Measurements from ENCODE around the gene SAG.
A peak's percentile ranks its signal among the peaks of the same experiment; 100 is the strongest.

Gene SAG

DNA sequence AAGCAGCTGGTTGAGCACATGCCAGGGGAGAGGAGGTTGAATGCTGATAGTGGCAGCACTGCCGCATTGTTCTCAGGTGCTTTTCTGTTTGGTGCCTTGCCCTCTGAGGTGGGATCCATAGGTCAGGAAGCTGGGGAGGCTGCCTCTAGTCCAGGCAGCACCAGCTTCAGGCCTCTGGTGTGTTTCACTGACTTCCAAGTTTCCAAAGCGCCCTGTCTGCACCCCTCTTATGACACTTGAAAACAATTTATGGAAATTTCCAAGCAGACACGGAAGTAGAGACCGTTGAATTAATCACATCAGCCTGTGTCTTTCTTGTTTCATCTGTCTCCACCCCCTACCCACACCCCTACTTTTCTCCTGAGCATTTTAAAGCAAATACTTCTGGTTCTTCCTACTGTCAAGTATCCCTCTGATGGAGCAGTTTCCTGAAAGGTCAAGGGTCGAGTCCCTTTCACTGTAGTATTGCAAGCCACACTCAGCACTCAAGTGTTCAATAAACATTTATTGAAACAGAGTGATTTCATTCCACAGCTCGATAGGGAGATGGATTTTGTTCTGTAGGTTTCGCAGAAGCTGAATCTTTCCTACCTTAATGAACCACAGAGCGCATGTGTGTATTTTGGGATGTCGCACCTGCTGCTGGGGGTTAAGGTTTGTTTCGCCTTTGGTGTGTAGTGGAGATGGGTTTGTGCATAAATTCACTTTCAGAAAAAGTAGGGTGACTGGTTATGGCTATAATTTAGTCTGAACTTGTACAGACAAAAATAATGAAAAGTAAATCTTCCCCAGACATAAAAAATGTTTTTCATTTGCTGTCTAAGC lies 68.1 kb downstream of the SAG start:
- H3K23ac ChIP-seq (ENCODE audit: low read length), result no peak overlapping the region
- no peaks in the 10 kb centered on the region for H3K4me1 ChIP-seq (ENCODE audit: control insufficient read depth, low read depth, low read length)
- WGBS (ENCODE audit: extremely low coverage, insufficient coverage, low lambda C conversion rate), result no CpG with 5 or more reads among the region's 10 CpGs
- no peak overlapping the region for H2BK15ac ChIP-seq (replicated peaks; ENCODE audit: low read depth)
- no peak overlapping the region for H3K4me3 ChIP-seq (ENCODE audit: low read length)
- H3K36me3 ChIP-seq (ENCODE audit: control insufficient read depth, insufficient read depth, low read length), result no peaks in the 10 kb centered on the region
- no peak overlapping the region for H3K9ac ChIP-seq (ENCODE audit: low read length)
- H3K18ac ChIP-seq (ENCODE audit: low read length), result no peak overlapping the region
- no peak overlapping the region for H3K4ac ChIP-seq (ENCODE audit: low read depth, low read length)
- H3K27me3 ChIP-seq (ENCODE audit: insufficient read depth, low read length, poor library complexity), result no peaks in the 10 kb centered on the region
- no peak overlapping the region for H2AK5ac ChIP-seq (ENCODE audit: low read length)
- no peaks in the 10 kb centered on the region for H3K79me2 ChIP-seq (ENCODE audit: control insufficient read depth, insufficient read depth, low read length)
- no peak overlapping the region for H3K4me2 ChIP-seq (ENCODE audit: low read length)
- no peak overlapping the region for H2BK120ac ChIP-seq (ENCODE audit: low read depth, low read length)
- no peaks in the 10 kb centered on the region for H3K79me1 ChIP-seq (ENCODE audit: low read length)
- no peak overlapping the region for H4K5ac ChIP-seq (ENCODE audit: low read length)
- H3K27ac ChIP-seq (ENCODE audit: low read depth, low read length), result no peak overlapping the region
- H2BK5ac ChIP-seq (ENCODE audit: low read length), result no peak overlapping the region
- no peak overlapping the region for H4K8ac ChIP-seq (ENCODE audit: low read depth, low read length)
- DNase-seq, result no peak
- H3K56ac ChIP-seq (ENCODE audit: low read length), result no peak overlapping the region

DNA sequence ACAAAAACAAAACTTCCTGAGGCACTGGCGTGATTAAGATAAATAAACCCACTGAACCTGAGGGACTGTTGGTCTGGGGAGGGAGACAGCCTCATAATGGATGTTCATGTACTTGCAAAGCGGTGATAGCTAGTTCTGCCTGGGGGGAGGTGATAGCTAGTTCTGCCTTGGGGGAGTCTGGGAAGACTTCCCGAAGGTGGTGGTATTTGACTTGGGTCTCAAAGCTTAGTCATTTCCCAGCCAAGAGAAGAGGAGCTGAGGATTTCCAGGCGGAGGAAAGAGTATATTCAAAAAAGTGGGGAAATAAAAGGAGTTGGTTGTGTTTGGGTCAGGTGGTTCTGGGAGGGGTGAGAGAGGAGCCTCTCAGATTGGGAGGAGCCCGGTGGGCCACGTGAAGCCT lies 71.4 kb downstream of the SAG start:
- Histone ChIP-seq H3K9ac (ENCODE audit: low read length) (no peak overlapping the region), H3K4ac (ENCODE audit: low read depth, low read length) (no peak overlapping the region), H3K18ac (ENCODE audit: low read length) (no peak overlapping the region), H2AK5ac (ENCODE audit: low read length) (no peak overlapping the region), H3K79me2 (ENCODE audit: control insufficient read depth, insufficient read depth, low read length) (no peaks in the 10 kb centered on the region), H2BK5ac (ENCODE audit: low read length) (no peak overlapping the region), H3K79me1 (ENCODE audit: low read length) (peaks cover 2% of the 10 kb centered on the region), H3K36me3 (ENCODE audit: control insufficient read depth, insufficient read depth, low read length) (no peaks in the 10 kb centered on the region), H4K5ac (ENCODE audit: low read length) (no peak overlapping the region), H3K56ac (ENCODE audit: low read length) (no peak overlapping the region), H3K4me1 (ENCODE audit: control insufficient read depth, low read depth, low read length) (no peaks in the 10 kb centered on the region), H3K4me3 (ENCODE audit: low read length) (no peak overlapping the region), H3K27ac (ENCODE audit: low read depth, low read length) (no peak overlapping the region), H3K27me3 (ENCODE audit: insufficient read depth, low read length, poor library complexity) (no peaks in the 10 kb centered on the region), H2BK15ac (replicated peaks; ENCODE audit: low read depth) (no peak overlapping the region), H2BK120ac (ENCODE audit: low read depth, low read length) (no peak overlapping the region), H4K8ac (ENCODE audit: low read depth, low read length) (no peak overlapping the region), H3K23ac (ENCODE audit: low read length) (no peak overlapping the region), H3K4me2 (ENCODE audit: low read length) (no peak overlapping the region)
- no CpG with 5 or more reads among the region's 6 CpGs for WGBS (ENCODE audit: extremely low coverage, insufficient coverage, low lambda C conversion rate)
- no peak for DNase-seq

DNA sequence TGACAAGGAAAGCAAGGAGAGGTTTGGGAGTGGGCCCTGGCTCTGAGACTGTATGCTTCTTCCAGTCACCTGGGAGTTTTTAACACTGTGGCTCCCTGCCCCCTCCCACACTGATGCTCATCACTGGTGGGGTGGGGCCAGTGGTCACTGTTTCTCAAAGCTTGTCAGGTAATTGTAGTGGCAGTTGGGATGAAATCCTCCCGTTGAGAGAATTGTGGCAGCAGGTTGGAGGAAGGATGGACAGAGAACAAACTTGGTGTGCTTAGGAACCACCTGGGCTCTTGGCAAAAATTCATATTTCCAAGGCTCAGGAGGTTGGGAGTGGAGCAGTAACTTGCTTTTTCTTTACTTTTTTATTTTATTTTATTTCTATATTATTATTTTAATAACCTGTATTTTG lies 71.8 kb downstream of the SAG start:
- H3K79me1 ChIP-seq (ENCODE audit: low read length), result peaks cover 2% of the 10 kb centered on the region
- H3K18ac ChIP-seq (ENCODE audit: low read length), result no peak overlapping the region
- no peak overlapping the region for H3K4me2 ChIP-seq (ENCODE audit: low read length)
- H4K5ac ChIP-seq (ENCODE audit: low read length), result no peak overlapping the region
- no peak overlapping the region for H3K4ac ChIP-seq (ENCODE audit: low read depth, low read length)
- no peak overlapping the region for H2BK15ac ChIP-seq (replicated peaks; ENCODE audit: low read depth)
- DNase-seq, result no peak
- H3K79me2 ChIP-seq (ENCODE audit: control insufficient read depth, insufficient read depth, low read length), result no peaks in the 10 kb centered on the region
- WGBS (ENCODE audit: extremely low coverage, insufficient coverage, low lambda C conversion rate), result no CpG with 5 or more reads among the region's 1 CpG
- H2BK5ac ChIP-seq (ENCODE audit: low read length), result no peak overlapping the region
- no peak overlapping the region for H3K23ac ChIP-seq (ENCODE audit: low read length)
- H2AK5ac ChIP-seq (ENCODE audit: low read length), result no peak overlapping the region
- H3K36me3 ChIP-seq (ENCODE audit: control insufficient read depth, insufficient read depth, low read length), result no peaks in the 10 kb centered on the region
- H3K56ac ChIP-seq (ENCODE audit: low read length), result no peak overlapping the region
- H4K8ac ChIP-seq (ENCODE audit: low read depth, low read length), result no peak overlapping the region
- H3K27ac ChIP-seq (ENCODE audit: low read depth, low read length), result no peak overlapping the region
- H3K4me3 ChIP-seq (ENCODE audit: low read length), result no peak overlapping the region
- H3K27me3 ChIP-seq (ENCODE audit: insufficient read depth, low read length, poor library complexity), result no peaks in the 10 kb centered on the region
- H3K9ac ChIP-seq (ENCODE audit: low read length), result no peak overlapping the region
- no peak overlapping the region for H2BK120ac ChIP-seq (ENCODE audit: low read depth, low read length)
- H3K4me1 ChIP-seq (ENCODE audit: control insufficient read depth, low read depth, low read length), result no peaks in the 10 kb centered on the region

DNA sequence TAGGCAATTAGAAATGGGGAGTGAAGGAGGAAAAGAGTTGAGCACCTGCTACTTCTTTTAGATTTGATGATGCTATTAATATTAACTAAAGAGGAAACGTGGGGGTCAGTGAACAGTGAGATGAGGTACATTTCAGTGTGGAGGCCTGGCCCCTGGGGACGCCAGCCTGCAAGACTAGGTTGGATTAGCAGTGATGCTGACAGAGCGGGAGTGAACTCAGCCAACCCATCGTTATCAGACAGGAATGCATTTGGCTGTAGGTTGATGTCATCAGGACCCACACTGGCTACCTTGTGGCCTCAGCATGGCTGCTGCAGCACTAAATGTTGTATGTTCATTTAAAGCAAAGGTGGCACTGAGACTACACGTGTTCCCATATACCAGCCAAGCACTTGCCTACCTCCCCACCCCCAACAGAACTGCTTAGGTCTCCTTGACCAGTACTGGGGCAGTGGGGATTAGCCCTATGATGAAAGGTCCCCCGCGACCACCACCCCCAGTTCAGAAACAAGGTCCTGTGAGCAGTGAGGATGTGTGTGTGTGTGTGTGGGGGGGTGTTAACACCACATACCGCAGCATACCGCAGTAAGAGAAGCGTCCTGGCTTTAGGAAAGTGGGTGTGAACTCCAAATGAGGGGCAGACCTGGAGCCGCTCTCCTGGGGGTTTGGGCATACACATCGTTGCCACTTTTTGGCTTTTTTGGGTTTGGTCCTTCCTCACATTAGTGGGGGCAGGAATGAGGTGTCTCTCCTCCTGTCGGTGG lies 72.7 kb downstream of the SAG start:
- WGBS (ENCODE audit: extremely low coverage, insufficient coverage, low lambda C conversion rate), result no CpG with 5 or more reads among the region's 13 CpGs

DNA sequence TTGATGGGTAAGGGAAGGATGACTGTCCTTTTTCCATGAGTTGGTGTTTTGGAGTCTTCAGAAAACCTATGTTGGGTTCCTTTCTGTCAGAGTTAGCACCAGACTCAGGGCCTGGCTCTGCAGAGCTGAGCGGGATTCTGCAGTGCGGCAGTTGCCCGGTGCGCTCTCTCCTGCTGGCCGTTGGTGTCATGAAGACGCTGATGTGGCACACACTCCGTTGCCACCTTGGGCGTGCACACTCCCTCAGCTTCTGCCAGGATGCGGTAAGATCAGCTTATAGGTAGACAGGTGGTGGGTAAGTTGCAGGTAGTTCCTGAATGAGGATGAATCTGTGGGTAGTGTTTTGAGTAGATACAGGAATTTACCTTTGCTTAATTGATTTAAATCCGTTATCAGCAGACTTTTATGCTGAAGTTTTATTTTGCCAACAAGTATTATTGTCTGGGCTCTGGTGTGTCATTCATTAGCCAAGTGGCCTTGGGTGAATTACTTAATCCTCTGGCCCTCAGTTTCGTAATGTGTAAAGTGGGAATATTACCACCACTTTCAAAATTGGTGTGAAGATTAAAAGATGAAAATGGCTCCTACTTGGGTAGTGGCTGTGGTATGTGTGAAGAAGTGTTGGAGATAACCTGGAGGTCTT lies 73.5 kb downstream of the SAG start:
- Histone ChIP-seq H2BK15ac (replicated peaks; ENCODE audit: low read depth) (no peak overlapping the region), H3K23ac (ENCODE audit: low read length) (no peak overlapping the region), H3K27ac (ENCODE audit: low read depth, low read length) (no peak overlapping the region), H3K9ac (ENCODE audit: low read length) (no peak overlapping the region), H3K4ac (ENCODE audit: low read depth, low read length) (no peak overlapping the region), H3K56ac (ENCODE audit: low read length) (no peak overlapping the region), H3K27me3 (ENCODE audit: insufficient read depth, low read length, poor library complexity) (no peaks in the 10 kb centered on the region), H3K36me3 (ENCODE audit: control insufficient read depth, insufficient read depth, low read length) (no peaks in the 10 kb centered on the region), H2AK5ac (ENCODE audit: low read length) (no peak overlapping the region), H3K79me1 (ENCODE audit: low read length) (peaks cover 5% of the 10 kb centered on the region), H4K5ac (ENCODE audit: low read length) (no peak overlapping the region), H4K8ac (ENCODE audit: low read depth, low read length) (no peak overlapping the region), H3K4me3 (ENCODE audit: low read length) (no peak overlapping the region), H2BK5ac (ENCODE audit: low read length) (no peak overlapping the region), H3K18ac (ENCODE audit: low read length) (no peak overlapping the region), H3K4me2 (ENCODE audit: low read length) (no peak overlapping the region), H3K4me1 (ENCODE audit: control insufficient read depth, low read depth, low read length) (no peaks in the 10 kb centered on the region), H3K79me2 (ENCODE audit: control insufficient read depth, insufficient read depth, low read length) (no peaks in the 10 kb centered on the region), H2BK120ac (ENCODE audit: low read depth, low read length) (no peak overlapping the region)
- DNase-seq, result no peak
- whole genome bisulfite sequencing (ENCODE audit: extremely low coverage, insufficient coverage, low lambda C conversion rate), result no CpG with 5 or more reads among the region's 11 CpGs

More for the DNA sequence above, 72.7 kb downstream of the SAG start:
- Histone ChIP-seq H3K79me1 (ENCODE audit: low read length) (peaks cover 5% of the 10 kb centered on the region), H3K56ac (ENCODE audit: low read length) (no peak overlapping the region), H3K4me3 (ENCODE audit: low read length) (no peak overlapping the region), H3K79me2 (ENCODE audit: control insufficient read depth, insufficient read depth, low read length) (no peaks in the 10 kb centered on the region), H3K4me1 (ENCODE audit: control insufficient read depth, low read depth, low read length) (no peaks in the 10 kb centered on the region), H3K18ac (ENCODE audit: low read length) (no peak overlapping the region), H3K4me2 (ENCODE audit: low read length) (no peak overlapping the region), H2BK5ac (ENCODE audit: low read length) (no peak overlapping the region), H3K27ac (ENCODE audit: low read depth, low read length) (no peak overlapping the region), H3K27me3 (ENCODE audit: insufficient read depth, low read length, poor library complexity) (no peaks in the 10 kb centered on the region), H2BK15ac (replicated peaks; ENCODE audit: low read depth) (no peak overlapping the region), H3K23ac (ENCODE audit: low read length) (no peak overlapping the region), H2BK120ac (ENCODE audit: low read depth, low read length) (no peak overlapping the region), H2AK5ac (ENCODE audit: low read length) (no peak overlapping the region), H4K5ac (ENCODE audit: low read length) (no peak overlapping the region), H4K8ac (ENCODE audit: low read depth, low read length) (no peak overlapping the region), H3K4ac (ENCODE audit: low read depth, low read length) (no peak overlapping the region), H3K9ac (ENCODE audit: low read length) (no peak overlapping the region), H3K36me3 (ENCODE audit: control insufficient read depth, insufficient read depth, low read length) (no peaks in the 10 kb centered on the region)
- peak; percentile 78 for DNase-seq
